ENCODE data around the gene NIT2.

DNA sequence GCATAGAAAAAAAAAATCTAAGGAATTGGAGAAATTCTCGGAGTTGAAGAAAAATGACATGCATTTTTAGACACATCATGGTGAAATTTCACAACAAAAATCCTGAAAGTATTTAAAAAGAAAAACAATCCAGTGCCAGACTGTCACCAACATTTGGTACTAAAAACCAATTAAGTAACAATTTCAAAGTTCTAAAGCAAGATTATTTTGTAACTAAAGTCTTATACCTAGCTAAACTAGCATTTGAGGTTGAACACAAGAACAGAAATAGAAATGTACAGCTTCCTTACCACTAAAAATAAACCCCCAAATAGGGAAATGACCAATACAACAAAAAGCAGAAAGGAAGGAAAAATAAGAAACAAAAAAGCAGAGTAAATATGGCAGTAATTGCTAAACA, 54.5 kb downstream of the NIT2 start:
- no peak for TF ChIP-seq POLR2A (IDR thresholded peaks at IDR 0.05)
- TF ChIP-seq, protein P1, sequence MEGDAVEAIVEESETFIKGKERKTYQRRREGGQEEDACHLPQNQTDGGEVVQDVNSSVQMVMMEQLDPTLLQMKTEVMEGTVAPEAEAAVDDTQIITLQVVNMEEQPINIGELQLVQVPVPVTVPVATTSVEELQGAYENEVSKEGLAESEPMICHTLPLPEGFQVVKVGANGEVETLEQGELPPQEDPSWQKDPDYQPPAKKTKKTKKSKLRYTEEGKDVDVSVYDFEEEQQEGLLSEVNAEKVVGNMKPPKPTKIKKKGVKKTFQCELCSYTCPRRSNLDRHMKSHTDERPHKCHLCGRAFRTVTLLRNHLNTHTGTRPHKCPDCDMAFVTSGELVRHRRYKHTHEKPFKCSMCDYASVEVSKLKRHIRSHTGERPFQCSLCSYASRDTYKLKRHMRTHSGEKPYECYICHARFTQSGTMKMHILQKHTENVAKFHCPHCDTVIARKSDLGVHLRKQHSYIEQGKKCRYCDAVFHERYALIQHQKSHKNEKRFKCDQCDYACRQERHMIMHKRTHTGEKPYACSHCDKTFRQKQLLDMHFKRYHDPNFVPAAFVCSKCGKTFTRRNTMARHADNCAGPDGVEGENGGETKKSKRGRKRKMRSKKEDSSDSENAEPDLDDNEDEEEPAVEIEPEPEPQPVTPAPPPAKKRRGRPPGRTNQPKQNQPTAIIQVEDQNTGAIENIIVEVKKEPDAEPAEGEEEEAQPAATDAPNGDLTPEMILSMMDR (IDR thresholded peaks at IDR 0.05) = no peak

All from suprapubic skin (tissue), 3 donors.